ENCODE measurements around the gene SSUH2.

SSUH2 gene

DNA sequence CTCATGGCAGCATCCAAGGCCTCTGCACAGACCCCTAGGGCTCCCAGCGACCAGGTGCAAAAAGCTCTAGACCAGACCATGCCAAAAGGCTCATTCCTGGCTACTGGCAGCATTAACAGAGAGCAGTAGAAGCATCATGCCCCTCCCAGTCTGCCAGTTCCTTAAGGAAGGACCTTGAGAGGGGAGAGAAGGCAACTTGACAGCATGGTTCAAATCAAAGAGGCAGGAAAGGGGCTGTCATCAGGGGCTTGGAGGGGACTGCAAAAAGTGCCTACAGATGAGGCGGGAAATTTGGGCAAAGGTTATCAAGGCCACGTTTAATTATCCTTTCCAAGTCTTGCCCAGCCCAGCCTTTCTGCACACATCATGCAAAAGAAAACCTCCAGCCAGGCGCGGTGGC lies 64.7 kb downstream of the SSUH2 start:
- Mint-ChIP-seq H3K9me3 (no peaks in the 10 kb centered on the region), H3K27me3 (no peaks in the 10 kb centered on the region), H3K27ac (no peak overlapping the region), H3K4me1 (no peaks in the 10 kb centered on the region), H3K4me3 (no peak overlapping the region), H3K36me3 (no peaks in the 10 kb centered on the region)
- no peak for DNase-seq (ENCODE audit: low spot score in 2 of 2)
- no peak for ATAC-seq (ENCODE audit: low read depth)

DNA sequence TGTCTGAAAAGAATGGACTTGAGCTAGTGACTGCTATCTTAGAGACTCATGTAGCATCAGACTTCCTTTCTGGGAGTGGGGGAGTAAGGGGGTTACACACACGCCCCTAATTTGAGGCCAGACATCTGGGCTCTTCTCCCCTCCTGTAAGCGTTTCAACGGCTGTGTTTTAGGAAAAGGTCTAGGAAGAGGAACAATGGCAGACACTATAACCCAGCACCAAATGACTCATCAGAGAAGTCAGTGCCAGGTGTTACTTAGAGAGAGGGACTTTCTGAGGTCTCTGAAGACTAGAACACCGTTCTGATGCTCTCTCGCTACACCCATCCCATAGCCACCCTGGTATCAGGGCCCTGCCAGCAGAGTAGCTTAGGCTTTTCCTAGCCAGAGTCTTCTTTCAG lies 65.5 kb downstream of the SSUH2 start:
- Mint-ChIP-seq H3K27ac (no peak overlapping the region), H3K4me1 (no peaks in the 10 kb centered on the region), H3K36me3 (no peaks in the 10 kb centered on the region), H3K4me3 (no peak overlapping the region), H3K27me3 (no peaks in the 10 kb centered on the region), H3K9me3 (no peaks in the 10 kb centered on the region)
- DNase-seq (ENCODE audit: low spot score in 2 of 2), result no peak
- no peak for ATAC-seq (ENCODE audit: low read depth)

DNA sequence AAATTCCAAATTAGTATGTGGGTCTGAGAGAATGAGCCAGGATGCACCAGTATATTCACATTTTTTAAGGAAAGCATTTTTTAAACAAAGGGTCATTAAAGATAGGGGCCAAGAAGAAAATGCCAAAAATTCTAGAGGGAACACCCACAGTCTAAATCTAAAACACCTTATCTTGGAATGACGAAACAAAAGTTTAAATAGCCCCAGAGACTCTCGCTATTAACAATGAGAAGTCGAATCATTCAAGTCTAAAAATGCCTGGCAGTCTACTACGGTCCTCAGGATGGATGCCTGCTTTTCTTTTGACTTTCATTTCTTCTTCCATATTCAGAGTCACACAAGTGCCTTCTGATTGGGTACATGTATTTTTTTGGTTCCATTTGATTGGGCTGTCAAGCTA lies 66.3 kb downstream of the SSUH2 start:
- H3K27ac Mint-ChIP-seq, result no peak overlapping the region
- no peaks in the 10 kb centered on the region for H3K36me3 Mint-ChIP-seq
- no peak overlapping the region for H3K4me3 Mint-ChIP-seq
- ATAC-seq (ENCODE audit: low read depth) (no peak), DNase-seq (ENCODE audit: low spot score in 2 of 2) (no peak)
- no peaks in the 10 kb centered on the region for H3K9me3 Mint-ChIP-seq
- no peaks in the 10 kb centered on the region for H3K27me3 Mint-ChIP-seq
- H3K4me1 Mint-ChIP-seq, result no peaks in the 10 kb centered on the region

DNA sequence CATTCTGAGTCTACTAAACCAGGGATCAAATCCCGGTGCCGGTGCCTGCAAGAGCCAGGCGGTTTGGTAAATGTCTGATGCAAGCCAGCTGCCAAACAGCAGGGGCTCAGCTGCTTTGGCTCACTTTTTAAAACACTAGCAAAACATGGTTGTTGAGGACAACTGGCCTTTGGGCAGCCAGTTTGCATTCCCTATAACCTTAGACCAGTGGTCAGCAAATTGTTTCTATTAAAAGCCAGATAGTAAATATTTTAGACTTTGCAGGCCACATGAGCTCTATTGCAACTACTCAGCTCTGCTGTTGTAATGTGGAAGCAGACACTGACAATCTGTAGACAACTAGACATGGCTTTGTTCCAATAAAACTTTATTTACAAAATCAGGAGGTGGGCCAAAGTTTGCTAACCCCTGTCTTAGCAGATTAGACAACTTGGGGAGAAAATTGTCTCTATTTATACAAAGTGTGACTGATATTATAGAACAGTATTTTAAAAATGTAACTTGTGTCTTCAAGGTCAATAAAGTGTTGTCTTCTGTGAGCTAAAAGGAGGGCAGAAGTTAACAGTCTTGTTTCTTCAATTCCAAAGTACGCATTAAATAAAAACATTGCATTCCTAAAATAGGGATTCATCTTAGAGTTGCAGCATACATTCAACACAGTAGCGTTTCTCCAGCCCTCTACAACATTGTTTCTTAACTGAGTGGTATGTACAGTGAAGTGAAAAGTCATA lies 67.6 kb downstream of the SSUH2 start:
- no peak for ATAC-seq (ENCODE audit: low read depth)
- Mint-ChIP-seq H3K9me3 (no peaks in the 10 kb centered on the region), H3K27ac (no peak overlapping the region)

DNA sequence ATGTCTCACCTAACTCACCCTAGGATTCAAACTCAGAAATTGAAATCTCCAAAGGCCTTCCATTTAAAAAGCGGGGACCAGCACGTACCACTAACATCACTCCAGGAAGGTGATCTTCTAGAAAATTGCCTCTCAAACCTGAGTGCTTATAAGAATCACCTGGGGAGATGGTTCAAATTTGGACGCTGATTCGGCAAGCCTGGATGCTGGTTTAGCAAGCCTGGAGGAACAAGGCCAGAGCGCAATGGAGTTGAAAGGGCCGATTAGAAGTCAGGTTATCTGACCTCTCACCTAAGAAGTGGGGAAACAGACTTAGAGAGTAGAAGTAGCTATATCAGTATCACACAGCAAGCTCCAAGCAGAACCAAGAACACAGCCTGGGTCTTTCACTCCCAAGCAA lies 68.2 kb downstream of the SSUH2 start:
- Mint-ChIP-seq H3K4me3 (no peak overlapping the region), H3K9me3 (no peaks in the 10 kb centered on the region), H3K36me3 (no peaks in the 10 kb centered on the region), H3K27ac (no peak overlapping the region), H3K27me3 (no peaks in the 10 kb centered on the region), H3K4me1 (peaks cover under 1% of the 10 kb centered on the region)
- ATAC-seq (ENCODE audit: low read depth) (no peak), DNase-seq (ENCODE audit: low spot score in 2 of 2) (no peak)

More for the DNA sequence above, 67.6 kb downstream of the SSUH2 start:
- Mint-ChIP-seq H3K4me3 (no peak overlapping the region), H3K36me3 (no peaks in the 10 kb centered on the region), H3K4me1 (no peaks in the 10 kb centered on the region), H3K27me3 (no peaks in the 10 kb centered on the region)
- no peak for DNase-seq (ENCODE audit: low spot score in 2 of 2)

DNA sequence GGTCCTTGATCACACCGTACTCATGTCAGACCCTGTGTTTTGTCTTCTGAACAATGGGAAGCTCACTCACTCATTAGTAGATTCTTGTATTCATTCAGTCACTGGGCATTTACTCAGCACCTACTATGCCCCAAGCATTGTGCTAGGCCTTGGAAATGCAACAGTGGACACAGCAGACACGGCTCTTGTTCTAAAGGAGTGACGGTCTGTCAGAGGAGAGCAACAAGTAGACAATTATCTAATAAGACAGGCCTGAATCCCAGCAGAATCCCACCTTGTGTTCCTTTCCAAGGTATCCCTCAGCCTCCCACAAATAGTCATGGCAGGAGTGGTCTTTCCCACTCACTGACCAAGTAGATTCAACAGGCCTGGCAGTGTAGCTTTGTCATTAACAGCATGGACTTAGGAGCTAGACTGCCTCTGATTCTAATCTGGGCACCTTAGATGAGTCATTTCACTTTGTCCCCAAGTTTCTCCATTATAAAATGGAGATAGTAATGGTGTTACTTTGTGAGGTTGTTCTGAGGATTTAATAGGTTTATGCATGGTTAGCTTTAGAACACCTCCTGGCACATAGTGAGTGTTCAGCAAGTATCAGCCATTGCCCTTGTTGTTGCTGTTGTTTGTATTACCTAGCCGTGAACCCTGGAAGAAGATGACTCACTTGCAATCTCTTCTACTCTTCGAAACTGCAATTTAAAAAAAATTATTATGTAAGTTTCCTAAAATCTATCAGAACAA lies 69.1 kb downstream of the SSUH2 start:
- H3K27me3 Mint-ChIP-seq, result no peaks in the 10 kb centered on the region
- no peak overlapping the region for H3K4me3 Mint-ChIP-seq
- H3K36me3 Mint-ChIP-seq, result no peaks in the 10 kb centered on the region
- no peak for DNase-seq (ENCODE audit: low spot score in 2 of 2)
- no peak for ATAC-seq (ENCODE audit: low read depth)
- peaks cover 3% of the 10 kb centered on the region for H3K4me1 Mint-ChIP-seq
- no peak overlapping the region for H3K27ac Mint-ChIP-seq
- no peaks in the 10 kb centered on the region for H3K9me3 Mint-ChIP-seq

DNA sequence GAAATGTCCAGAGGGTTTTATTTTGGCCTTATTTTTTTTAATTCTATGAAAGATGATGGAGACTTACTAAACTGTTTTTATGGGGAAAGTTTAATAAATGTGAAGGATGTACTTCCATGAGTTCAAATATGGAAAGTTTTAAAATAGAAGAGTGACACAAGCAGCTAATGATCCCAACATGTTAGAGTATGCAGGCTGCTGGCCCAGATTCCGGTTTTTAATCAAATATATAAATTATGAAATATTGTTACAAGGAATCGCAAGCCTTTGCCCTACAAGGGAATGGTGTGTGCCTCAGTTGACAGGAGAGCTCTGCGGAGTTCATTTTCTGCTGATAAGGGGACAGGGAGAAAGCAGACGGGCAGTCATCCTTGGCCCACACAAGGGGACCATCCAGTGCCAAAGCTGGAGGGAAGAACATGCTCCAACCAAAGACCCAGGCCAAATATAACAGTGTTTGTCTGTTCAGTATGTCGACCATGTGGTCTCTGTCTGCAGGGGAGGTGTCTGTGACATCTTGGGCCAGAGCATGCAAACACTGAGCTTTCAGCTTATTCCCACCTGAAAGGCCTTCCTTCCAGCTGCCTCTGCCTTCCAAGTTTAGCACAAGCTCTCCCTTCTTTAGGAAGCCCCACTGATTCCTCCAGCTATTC lies 69.8 kb downstream of the SSUH2 start:
- ATAC-seq (ENCODE audit: low read depth) (no peak), DNase-seq (ENCODE audit: low spot score in 2 of 2) (no peak)
- Mint-ChIP-seq H3K4me1 (peaks cover 3% of the 10 kb centered on the region), H3K4me3 (no peak overlapping the region), H3K27me3 (no peaks in the 10 kb centered on the region), H3K27ac (no peak overlapping the region), H3K9me3 (no peaks in the 10 kb centered on the region), H3K36me3 (no peaks in the 10 kb centered on the region)

DNA sequence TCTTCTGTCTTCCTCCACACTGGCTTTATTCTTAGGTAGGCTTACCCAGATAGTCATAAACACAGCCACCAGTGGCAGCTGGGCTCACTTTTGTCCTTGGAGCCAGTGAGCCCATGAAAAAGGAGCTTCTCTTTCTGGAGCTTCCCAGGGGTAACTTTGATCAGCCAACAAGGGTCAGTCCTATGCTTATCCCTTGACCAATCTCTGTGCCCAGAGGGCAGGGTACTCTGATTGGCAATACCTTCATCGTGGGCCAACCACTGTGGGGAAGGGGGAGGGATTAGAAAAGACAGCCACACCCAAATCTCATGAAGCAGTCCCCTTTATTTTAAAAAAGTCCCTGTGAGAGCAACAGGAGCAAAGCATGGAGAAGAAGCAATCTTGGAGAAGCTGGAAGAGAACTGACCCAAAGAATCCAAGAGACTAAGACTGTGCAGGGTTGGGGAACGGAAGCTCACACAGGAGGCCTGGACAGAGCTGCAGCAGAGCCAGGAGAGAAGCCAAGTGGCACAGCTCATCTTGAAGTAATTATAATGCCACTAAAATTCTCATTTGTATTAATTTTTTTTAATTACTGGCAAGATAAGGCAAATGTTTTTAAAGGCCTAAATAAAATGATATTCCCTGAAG lies 70.4 kb downstream of the SSUH2 start:
- ATAC-seq (ENCODE audit: low read depth) (no peak), DNase-seq (ENCODE audit: low spot score in 2 of 2) (no peak)
- H3K27me3 Mint-ChIP-seq, result no peaks in the 10 kb centered on the region
- peaks cover 3% of the 10 kb centered on the region for H3K4me1 Mint-ChIP-seq
- no peak overlapping the region for H3K4me3 Mint-ChIP-seq
- H3K36me3 Mint-ChIP-seq, result no peaks in the 10 kb centered on the region
- H3K9me3 Mint-ChIP-seq, result no peaks in the 10 kb centered on the region
- no peak overlapping the region for H3K27ac Mint-ChIP-seq

DNA sequence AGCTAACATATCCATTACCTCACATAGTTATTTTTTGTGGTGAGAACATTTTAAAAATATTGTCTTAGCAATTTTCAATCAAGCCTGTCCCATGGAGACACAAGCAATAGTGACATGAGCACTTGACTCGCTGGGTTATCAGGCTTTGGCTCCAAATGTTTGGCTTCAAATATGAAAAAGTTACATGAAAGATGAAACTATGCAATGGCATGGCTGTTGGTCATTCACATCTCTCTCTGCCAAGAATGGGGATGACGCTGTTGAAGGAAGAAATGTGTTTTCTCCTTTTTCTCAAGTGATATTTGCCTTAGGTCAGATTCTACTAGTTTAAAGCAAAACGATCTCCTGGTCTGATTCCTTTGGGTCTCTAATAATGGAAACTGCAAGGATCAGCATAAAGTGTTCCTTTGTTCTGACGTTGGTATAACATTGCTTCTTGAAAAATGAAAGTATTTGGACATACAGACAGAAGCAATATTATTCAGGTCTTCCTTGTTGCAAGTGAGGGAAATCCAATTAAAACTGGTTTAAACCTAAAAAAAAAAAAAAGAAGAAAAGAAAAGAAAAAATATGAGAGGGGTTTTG lies 71.2 kb downstream of the SSUH2 start:
- Mint-ChIP-seq H3K27me3 (no peaks in the 10 kb centered on the region), H3K9me3 (no peaks in the 10 kb centered on the region)

DNA sequence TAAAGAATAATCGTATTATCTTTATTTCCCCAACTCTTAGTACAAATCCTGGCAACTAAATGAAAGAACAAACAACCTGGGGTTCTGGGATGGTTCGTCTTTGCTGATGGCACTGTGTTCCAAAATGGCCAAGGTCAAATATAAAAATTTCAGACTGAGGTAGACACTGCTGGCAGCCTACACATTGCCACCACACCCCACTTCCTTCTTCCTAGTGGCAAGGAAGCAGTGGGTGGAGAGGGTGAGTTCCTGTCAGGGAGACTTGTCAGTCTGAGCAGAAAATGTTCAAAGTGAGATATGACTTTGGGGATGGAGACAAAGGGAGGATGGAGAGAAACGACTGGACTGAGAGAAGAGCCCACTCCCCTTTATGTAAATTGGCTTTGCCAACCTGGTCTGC lies 73.3 kb downstream of the SSUH2 start:
- Mint-ChIP-seq H3K4me1 (peaks cover 3% of the 10 kb centered on the region), H3K9me3 (no peaks in the 10 kb centered on the region), H3K36me3 (peaks cover 4% of the 10 kb centered on the region), H3K27me3 (no peaks in the 10 kb centered on the region), H3K4me3 (no peak overlapping the region), H3K27ac (no peak overlapping the region)
- no peak for ATAC-seq (ENCODE audit: low read depth)
- no peak for DNase-seq (ENCODE audit: low spot score in 2 of 2)

More for the DNA sequence above, 71.2 kb downstream of the SSUH2 start:
- Mint-ChIP-seq H3K36me3 (peaks cover 4% of the 10 kb centered on the region), H3K4me1 (peaks cover 3% of the 10 kb centered on the region), H3K4me3 (no peak overlapping the region), H3K27ac (no peak overlapping the region)
- ATAC-seq (ENCODE audit: low read depth) (no peak), DNase-seq (ENCODE audit: low spot score in 2 of 2) (no peak)
